Activated CD4-positive, CD25-positive, alpha-beta regulatory T cell (primary cell): ENCODE measurements around the gene PAX3.

ENCODE experiments used
- DNase-seq, 4 experiments: peaks; one replicate each; lab custom pipeline; 2025; lab: John Stamatoyannopoulos, UW

The PAX3 gene

GRCh38 chr2:222298311-222299150 lies at the start of gene PAX3:
PAX3 (minus strand) TSS chr2:222298998; CDS start chr2:222298615, 383 bp downstream.
- no peak for DNase-seq

DNA sequence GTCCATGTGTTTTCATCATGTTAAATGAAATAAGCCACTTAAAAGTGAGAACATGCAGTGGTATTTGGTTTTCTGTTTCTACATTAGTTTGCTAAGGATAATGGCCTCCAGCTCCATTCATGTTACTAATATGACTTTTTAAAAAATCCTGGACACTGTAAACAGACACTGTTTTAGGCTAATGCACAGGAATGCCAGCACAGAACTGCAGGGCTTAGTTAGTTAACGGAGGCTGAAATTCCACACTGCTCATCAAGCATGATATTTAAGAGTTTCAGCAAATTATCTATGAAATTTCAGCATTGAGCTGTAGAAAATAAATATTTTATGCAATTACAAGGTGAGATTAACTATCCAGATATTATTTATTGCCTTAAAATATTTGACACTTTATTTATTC lies 42.5 kb upstream of the PAX3 start:
- DNase-seq, result no peak

DNA sequence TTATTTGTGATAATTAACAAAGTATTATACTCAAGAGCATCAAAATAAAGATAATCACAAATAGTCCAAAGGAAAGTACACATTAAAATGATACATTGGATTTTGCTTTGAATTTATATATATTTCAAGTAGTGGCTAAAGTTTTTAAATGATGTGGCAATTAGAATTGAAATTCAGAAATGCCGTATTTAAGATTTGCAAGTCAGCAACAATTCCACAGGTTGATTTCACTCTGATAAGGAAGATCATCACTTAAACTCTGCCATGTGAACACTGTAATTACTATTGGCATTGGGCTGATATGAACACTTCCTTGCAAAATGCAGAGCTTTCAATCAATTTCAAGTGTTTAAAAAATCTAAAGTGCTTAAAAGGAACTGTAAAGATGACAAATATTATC lies 39.6 kb upstream of the PAX3 start:
- no peak for DNase-seq

DNA sequence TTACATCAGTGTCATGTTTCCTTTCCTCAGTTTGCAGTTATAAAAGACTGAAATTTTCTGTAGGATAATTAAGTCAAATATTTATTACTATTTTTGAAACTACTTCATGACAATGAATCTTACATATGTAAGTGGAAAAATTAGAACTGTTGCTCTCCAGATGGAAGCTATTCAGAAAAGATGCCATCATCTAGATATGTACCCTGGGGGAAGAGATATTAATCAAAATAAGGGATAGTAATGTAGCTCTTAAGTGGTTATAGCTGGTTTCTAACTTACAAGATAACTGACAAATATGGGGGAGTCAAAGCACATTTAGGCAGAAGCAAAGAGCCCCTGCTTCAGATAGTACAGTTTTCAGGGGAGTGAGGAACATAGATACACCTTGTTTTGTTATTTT lies 38.1 kb upstream of the PAX3 start:
- DNase-seq, result no peak

DNA sequence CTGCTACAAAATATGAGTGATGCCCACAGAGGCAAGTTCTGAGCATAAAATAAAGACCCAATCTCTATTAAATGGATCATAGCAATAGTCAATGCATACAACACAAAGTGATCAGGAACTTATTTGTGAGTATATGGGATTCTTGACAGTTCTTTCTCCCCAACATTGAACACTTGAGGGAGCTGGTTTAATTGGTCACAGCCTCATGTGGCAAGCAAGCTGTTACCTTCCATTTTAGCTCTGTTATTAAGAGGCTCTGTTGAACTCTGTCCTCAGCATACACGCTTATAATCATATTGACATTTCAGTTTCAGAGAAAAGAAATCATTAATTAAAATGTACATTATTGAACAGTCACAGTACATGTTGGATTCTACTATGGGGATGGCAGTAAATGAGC lies 37.6 kb upstream of the PAX3 start:
- DNase-seq, result no peak

DNA sequence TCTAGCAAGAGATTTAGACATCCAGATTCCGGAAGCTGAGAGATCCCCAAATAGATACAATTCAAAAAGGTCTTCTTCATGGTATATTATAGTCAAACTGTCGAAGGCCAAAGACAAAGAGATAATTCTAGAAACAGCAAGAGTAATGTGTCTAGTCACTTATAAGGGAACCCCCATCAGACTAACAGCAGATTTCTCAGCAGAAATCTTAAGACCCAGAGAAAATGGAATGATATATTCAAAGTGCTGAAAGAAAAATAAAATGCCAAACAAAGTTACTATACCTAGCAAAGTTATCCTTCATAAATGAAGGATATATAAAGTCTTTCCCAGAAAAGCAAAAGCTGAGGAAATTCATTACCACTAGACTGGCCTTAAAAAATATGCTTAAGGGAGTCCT lies 36.1 kb upstream of the PAX3 start:
- no peak for DNase-seq

DNA sequence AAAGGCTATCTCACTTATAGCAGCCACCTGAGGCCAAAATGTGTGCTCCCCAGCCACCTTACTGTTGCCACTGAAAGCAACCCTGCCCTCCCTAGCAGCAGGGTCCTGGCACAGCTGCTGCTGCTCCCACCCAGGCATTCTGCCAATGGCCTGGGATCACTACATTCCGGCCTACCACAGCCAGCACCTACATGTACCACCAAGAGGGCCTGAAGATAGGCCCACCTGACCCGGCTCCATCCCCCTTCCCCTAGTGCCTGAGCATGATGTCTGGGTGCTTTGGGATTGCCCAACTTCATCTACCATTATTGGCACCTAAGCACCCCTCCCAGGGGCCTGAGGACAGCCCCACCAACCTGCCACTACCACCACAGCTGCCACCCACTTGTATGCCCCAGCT lies 34.6 kb upstream of the PAX3 start:
- no peak for DNase-seq

DNA sequence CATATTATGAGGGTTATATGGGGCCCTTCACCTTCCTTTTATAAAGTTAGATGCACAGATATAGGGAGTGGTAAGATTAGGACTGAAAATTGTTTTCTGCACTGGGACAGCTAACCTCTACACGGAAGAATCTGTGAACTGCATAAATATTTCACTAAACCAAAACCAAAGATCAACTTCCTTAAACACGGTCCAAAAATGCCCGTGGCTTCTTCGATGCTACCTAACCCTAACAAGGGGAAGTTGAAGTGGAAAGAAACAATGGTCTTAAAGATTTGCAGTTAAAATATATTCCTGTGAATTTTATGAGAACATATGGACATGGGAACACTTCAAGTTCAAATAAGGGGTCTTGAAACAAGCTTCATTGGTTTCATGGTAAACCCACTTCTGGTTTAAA lies 33.3 kb upstream of the PAX3 start:
- DNase-seq, result no peak

GRCh38 chr2:222330910-222331309 lies 32.1 kb upstream of the PAX3 start:
- no peak for DNase-seq

GRCh38 chr2:222322236-222322635 lies 23.4 kb upstream of the PAX3 start:
- no peak for DNase-seq

- DNase-seq, result no peak
Observed at GRCh38 chr2:222320436-222321395, 21.9 kb upstream of the PAX3 start.

DNA sequence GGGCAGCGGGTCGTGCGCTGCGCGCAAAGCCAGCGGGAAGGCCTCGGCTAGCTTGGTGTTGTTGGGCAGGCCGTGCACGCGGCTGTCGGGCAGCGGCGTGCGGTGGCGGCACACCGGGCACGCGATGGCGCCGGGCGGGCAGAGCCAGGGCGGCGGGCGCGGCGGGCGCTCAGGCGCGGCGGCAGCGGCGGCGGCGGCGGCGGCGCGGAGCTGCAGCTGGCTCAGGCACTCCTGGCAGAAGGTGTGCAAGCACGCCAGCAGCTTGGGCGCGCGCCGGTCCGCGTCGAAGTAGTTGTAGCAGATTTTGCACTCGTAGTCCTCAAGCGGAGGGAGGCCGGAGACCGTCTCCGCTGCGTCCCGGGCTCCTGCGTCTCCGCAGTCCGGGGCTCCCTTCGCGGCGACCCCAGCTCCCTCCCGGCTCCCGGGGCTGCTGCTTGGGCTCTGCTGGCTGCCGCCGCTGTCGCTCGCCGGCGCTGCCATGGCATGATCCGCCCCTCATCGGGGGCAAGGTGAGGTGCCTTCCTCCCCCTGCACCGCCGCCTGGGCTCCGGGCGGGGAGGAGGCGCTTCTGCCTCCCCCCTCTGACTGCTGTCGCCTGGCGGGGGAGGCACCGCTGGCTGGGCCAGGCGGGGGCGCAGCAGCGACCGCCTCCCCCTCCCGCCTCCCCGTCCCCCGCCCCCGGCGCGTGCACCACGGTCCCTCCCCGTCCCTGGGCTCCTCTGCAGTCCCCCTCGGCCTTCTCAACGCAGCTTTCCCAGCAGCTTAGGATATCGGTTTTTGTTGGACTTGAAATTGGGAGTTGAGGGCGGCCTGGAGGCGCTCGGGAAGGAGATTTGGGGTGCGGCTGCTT lies 21.0 kb upstream of the PAX3 start:
- DNase-seq, result no peak

DNA sequence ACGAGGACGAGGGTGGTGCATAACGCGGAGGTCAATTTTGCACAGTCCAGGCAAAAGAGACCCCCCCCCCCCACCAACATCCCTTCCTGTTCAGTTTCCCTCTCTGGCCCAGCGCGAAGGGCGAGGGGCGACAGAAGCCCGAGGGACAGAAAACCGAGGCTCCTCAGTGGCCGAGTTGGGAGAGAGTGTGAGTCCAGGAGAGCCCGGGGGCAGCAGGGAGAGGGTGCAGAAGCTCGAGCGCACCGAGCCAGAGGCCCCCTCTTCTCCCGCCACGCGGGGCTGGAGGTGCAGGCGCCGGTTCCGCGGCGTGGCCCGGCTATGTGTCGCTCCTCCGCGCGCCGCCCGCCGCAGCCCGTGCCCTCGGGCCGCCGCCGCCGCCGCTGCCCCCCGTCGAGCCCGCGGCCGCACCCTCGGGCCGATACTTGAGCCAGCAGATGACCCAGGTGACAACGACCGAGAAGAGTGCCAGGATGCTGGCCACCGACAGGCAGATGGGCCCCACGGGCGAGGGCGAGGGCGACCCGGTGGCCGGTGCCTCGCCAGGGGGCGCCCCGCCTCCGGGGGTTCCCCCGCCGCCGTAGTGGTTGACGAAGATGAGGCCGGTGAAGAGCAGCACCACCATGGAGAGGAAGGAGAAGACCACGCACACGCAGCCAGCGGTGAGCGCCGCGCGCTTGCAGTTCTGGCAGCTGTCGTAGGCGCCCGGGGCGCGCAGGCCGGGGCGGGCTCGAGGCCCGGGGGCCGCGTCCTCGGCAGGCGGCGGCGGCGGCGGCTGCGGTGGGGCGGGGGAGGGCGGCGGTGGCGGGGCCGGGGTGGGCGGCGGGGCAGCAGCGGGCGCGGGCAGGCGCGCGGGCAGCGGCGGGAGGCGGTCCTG lies 20.2 kb upstream of the PAX3 start:
- no peak for DNase-seq

DNA sequence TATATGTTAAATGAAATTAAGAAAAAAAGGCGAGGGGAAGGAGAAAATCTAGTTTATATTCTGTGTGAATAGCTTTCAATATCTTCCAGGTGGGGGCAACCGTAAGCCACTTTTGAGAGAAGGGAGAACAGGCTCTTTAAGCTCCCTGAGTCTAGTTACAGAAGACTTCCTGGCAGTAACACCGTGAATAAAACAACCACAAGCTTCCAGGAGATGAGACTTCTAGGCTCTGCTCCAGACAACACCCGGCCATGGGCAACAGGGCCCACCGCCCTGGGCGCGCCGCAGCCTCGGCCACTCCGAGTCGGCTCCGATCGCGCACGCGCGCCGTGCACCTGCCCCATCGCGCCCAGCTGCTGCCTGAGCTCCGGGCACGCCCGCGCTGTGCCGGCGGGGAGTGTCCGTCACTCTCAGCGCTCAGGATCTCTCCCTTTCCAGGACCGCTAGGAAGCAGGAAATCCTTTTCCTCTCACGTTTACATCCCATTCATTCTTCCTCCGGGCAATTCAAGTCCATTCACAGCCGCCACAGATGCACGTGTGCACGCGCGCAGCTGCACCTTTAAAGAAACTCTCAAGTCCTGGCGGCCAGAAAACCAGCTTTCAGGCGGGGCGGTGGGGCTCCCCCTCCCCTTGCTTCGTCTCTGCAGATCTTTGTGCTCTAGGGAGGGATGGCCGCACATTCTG lies 19.4 kb upstream of the PAX3 start:
- no peak for DNase-seq

DNA sequence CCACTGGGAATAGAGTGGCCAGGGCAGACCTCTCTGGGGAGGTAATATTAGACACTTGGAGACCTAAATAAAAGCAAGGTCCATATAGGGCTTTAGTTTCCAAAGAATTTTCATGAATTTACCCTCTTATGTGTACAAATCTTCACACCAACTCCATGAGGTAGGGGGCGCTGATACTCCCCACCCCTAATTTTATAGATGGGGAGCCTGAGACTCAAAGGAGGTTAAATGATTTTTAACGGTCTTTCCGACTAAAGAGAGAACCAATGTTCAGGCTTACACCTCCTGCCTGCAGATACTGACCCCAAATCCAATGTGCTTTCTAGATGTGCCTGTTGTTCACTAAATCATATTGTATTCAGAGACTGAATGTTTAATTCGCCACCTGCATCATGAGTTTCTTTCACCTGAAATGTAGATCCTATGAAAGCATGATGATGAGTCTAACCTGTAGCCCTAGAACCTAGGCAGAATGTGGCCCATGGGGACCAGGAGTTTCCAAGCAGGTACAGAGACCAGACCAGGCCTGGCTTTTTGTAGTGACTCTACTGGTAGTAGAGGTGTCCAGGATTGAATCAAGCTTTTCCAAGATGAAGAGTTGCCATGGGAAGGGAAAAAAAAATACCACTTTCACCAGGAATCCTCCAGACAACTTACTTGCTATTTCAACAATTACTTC lies 16.8 kb upstream of the PAX3 start:
- DNase-seq, result no peak

DNA sequence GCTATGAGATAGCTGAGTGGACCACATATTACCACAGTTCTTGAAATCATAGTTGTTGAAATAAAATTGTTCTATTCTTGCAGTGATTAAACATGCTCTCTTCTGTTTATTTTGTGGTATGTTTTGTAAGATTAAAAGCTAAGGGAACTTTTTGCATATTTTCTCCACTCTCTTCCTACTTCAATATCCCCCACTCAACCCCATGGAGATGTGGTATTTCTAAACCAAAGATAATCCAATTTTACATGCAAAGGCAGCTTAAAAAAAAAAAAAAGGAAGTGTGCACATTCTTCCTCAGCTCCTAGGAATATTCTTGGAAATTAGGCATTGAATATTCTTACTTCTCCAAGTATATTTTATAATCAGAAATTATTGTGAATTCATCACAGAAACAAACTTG lies 15.0 kb upstream of the PAX3 start:
- DNase-seq, result no peak

- no peak for DNase-seq
Observed at GRCh38 chr2:222311978-222312738, 13.4 kb upstream of the PAX3 start.

DNA sequence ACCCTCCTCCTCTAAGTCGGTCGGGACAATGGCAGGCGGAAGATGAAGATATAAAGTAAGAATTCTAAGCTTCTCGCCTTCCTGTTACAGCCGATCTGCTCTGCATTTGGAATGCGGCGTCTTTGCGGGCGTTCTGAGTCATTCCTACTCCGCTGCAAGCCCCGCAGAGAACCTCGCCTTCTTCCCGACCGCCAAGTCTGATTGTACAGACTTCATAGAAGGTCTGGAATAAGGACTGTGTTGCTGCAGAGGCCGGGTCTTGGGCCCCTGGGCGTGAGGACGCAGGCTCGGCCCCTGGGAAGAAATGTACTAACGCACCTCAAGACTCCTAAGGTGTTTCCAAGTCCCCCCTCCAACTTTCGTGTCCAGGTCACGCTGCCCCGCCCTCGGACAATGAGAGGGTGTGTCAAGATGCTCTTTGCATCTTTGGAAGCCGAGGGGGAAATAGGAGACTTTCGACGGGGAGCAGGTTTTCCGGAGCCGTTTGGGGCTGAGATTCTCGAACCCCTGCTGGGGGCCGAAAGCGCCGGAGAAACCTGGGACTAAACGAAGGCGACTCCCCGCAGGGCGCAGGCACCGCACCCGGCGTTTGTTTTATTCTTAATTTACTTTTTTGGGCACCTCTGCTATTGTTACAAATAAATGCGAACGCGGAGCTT lies 12.7 kb upstream of the PAX3 start:
- no peak for DNase-seq
